Left kidney (tissue), 8 donors: Measurements from ENCODE around the gene CFAP52. TPM values are rescaled to one million over a fixed set of nuclear protein-coding genes. Genes with fewer than 3 reads are reported as not detected.
"Not testable (repeated sequence)": the region's sequence is repeated elsewhere in the genome, so short reads cannot be mapped to it uniquely, and the experiment has no call there.

Experiments
- DNase-seq: peaks from one replicate; pipeline ENCODE4 v3.0.0-alpha.2; 2013
- long read RNA-seq, 8 donors: transcript quantifications; one replicate each; lab custom pipeline, GENCODE V29; 2026
- polyA plus RNA-seq: library from polyadenylated mRNA; unstranded; fragments of 120-200 nt; gene quantifications from one replicate; pipeline ENCODE4 v1.2.1, GENCODE V29; 2013; ENCODE audit not compliant: insufficient read length

The CFAP52 gene
- polyA plus RNA-seq = 5.1 TPM
- long read RNA-seq, donor 1 = 0 reads
- long read RNA-seq, donor 2 = 0 reads
- long read RNA-seq, donor 3 = 0 reads
- long read RNA-seq, donor 4 = 0 reads
- long read RNA-seq, donor 5, partial matches to known transcripts = 0 of 1 reads
- long read RNA-seq, donor 5, other reads (novel, unspliced or antisense) = 0 of 1 reads
- long read RNA-seq, donor 6 = 0 reads
- long read RNA-seq, donor 7 = 0 reads
- long read RNA-seq, donor 8 = 0 reads

- DNase-seq = peak; percentile 78
Observed at GRCh38 chr17:9576521-9577372, at the start of gene CFAP52. CFAP52 (plus strand) TSS chr17:9576642; CDS start chr17:9576696, 54 bp downstream.

- DNase-seq = no peak
Observed at GRCh38 chr17:9527788-9528187, 48.7 kb upstream of the CFAP52 start.

GRCh38 chr17:9529033-9529700 is 47.3 kb upstream of the CFAP52 start:
- peak; percentile 10 for DNase-seq

- DNase-seq = no peak
Observed at GRCh38 chr17:9531034-9531433, 45.4 kb upstream of the CFAP52 start.

GRCh38 chr17:9532715-9533114 is 43.7 kb upstream of the CFAP52 start:
- DNase-seq = no peak

- DNase-seq = no peak
Observed at GRCh38 chr17:9533441-9533840, 43.0 kb upstream of the CFAP52 start.

- DNase-seq = no peak
Observed at GRCh38 chr17:9536061-9536460, 40.4 kb upstream of the CFAP52 start.

GRCh38 chr17:9537177-9537776 is 39.2 kb upstream of the CFAP52 start:
- DNase-seq = no peak

GRCh38 chr17:9538626-9539025 is 37.8 kb upstream of the CFAP52 start:
- DNase-seq = no peak

GRCh38 chr17:9541718-9542117 is 34.7 kb upstream of the CFAP52 start:
- DNase-seq = no peak

- DNase-seq = no peak
Observed at GRCh38 chr17:9544221-9544620, 32.2 kb upstream of the CFAP52 start.

- DNase-seq = no peak
Observed at GRCh38 chr17:9549215-9549614, 27.2 kb upstream of the CFAP52 start.

- peak; percentile 21 for DNase-seq
Observed at GRCh38 chr17:9553181-9553580, 23.3 kb upstream of the CFAP52 start.

- no peak for DNase-seq
Observed at GRCh38 chr17:9553596-9553995, 22.8 kb upstream of the CFAP52 start.

GRCh38 chr17:9554715-9555114 is 21.7 kb upstream of the CFAP52 start:
- peak; percentile 24 for DNase-seq

GRCh38 chr17:9557161-9557755 is 19.2 kb upstream of the CFAP52 start:
- DNase-seq = no peak

GRCh38 chr17:9557857-9558256 is 18.6 kb upstream of the CFAP52 start:
- peak; percentile 22 for DNase-seq

- DNase-seq = no peak
Observed at GRCh38 chr17:9564104-9564503, 12.3 kb upstream of the CFAP52 start.

GRCh38 chr17:9566067-9566466 is 10.4 kb upstream of the CFAP52 start:
- DNase-seq = no peak

GRCh38 chr17:9566739-9567138 is 9.7 kb upstream of the CFAP52 start:
- DNase-seq = not testable (repeated sequence)

GRCh38 chr17:9568004-9568403 is 8.4 kb upstream of the CFAP52 start:
- no peak for DNase-seq

GRCh38 chr17:9568957-9569588 is 7.4 kb upstream of the CFAP52 start:
- DNase-seq = no peak
